Panc1 (cell line): Measurements from ENCODE around the gene FGF21. TPM values are rescaled to one million over a fixed set of nuclear protein-coding genes. Genes with fewer than 3 reads are reported as not detected.

Experiments
- ATAC-seq: fragments of 200-7000 bp; cut with Tn5 transposase; 2 replicates; pipeline ENCODE4 v1.9.1; 2020; ENCODE audit warnings: mild to moderate bottlenecking, moderate library complexity
- BruUV-seq: library from RNA; stranded (reverse); fragments of 400-500 nt; replicated peaks from 2 replicates; lab custom pipeline; 2021; lab: Mats Ljungman, UMichigan
- CTCF ChIA-PET: fragments of 300-600 bp; sonication (Branson Sonifier 250); formaldehyde crosslinking; loops from one replicate; lab custom pipeline; 2022; ENCODE audit warnings: antibody characterized with exemption; lab: Charles Lee
- POLR2A ChIA-PET: fragments of 300-600 bp; sonication (Branson Sonifier 250); formaldehyde crosslinking; loops from one replicate; lab custom pipeline; 2022; ENCODE audit warnings: antibody characterized with exemption; lab: Charles Lee
- DNase-seq: peaks from one replicate; pipeline ENCODE4 v3.0.0-alpha.2; 2010; ENCODE audit warnings: low read depth, low spot score
- H3K27ac ChIP-seq: 2 replicates; pipeline ENCODE4 v1.5.1; 2011; ENCODE audit warnings: mild to moderate bottlenecking, low read length, inconsistent platforms
- H3K27me3 ChIP-seq: fragments of 200-500 bp; sonication (Bioruptor generic); 2 replicates; pipeline ENCODE4 v1.6.0; 2014; ENCODE audit warnings: low read length, inconsistent platforms; ENCODE audit not compliant: control insufficient read depth, insufficient read depth
- H3K36me3 ChIP-seq: fragments of 200-500 bp; sonication (Bioruptor generic); 2 replicates; pipeline ENCODE4 v1.5.1; 2014; ENCODE audit warnings: inconsistent platforms, mild to moderate bottlenecking, low read length, moderate library complexity; ENCODE audit not compliant: control insufficient read depth, insufficient read depth
- H3K4me1 ChIP-seq: 2 replicates; pipeline ENCODE4 v1.5.1; 2011; ENCODE audit warnings: inconsistent platforms, mild to moderate bottlenecking, low read length, moderate library complexity; ENCODE audit not compliant: control insufficient read depth, insufficient read depth
- H3K4me3 ChIP-seq, 2 experiments: 2 replicates each; pipeline ENCODE4 v1.5.1; 2011 to 2012; ENCODE audit warnings: low read depth in 2 of 2, low read length in 2 of 2, mild to moderate bottlenecking in 2 of 2, inconsistent platforms in 1 of 2, moderate library complexity in 1 of 2
- H3K9me3 ChIP-seq: fragments of 200-500 bp; sonication (Bioruptor generic); 2 replicates; pipeline ENCODE4 v1.5.1; 2014; ENCODE audit warnings: low read depth, mild to moderate bottlenecking, inconsistent platforms, low read length, moderate library complexity; ENCODE audit not compliant: control insufficient read depth, insufficient read depth
- CTCF ChIP-seq: fragments of 450-650 bp; IDR thresholded peaks from 2 replicates; pipeline ENCODE4 v1.5.1; 2017; ENCODE audit warnings: mild to moderate bottlenecking
- POLR2AphosphoS5 ChIP-seq: IDR thresholded peaks from 2 replicates; pipeline ENCODE4 v1.6.1; 2012; ENCODE audit warnings: mild to moderate bottlenecking, low read depth, low read length, moderate library complexity
- REST ChIP-seq, 2 experiments: IDR thresholded peaks; 2 replicates each; pipeline ENCODE4 v1.6.1; 2011 to 2012; ENCODE audit warnings: low read depth in 2 of 2, control low read depth in 1 of 2, low read length in 1 of 2, mild to moderate bottlenecking in 1 of 2, moderate library complexity in 1 of 2; ENCODE audit not compliant: insufficient read depth in 1 of 2
- SIN3A ChIP-seq: IDR thresholded peaks from 2 replicates; pipeline ENCODE4 v1.6.1; 2012; ENCODE audit warnings: low read depth, mild to moderate bottlenecking, low read length, moderate library complexity, borderline replicate concordance; ENCODE audit not compliant: insufficient read depth
- TCF7L2 ChIP-seq: IDR thresholded peaks from 2 replicates; pipeline ENCODE4 v1.6.1; 2011; ENCODE audit warnings: mild to moderate bottlenecking, low read depth, low read length, inconsistent platforms
- in situ Hi-C: cut with HindIII; loops from 2 replicates; pipeline ENCODE4 v1.10.0; 2016; ENCODE audit warnings: low sequenced_read_pairs, low pct_unique_long_range_greater_than_20kb
- intact Hi-C: fragments of 100-400 bp; cut with micrococcal nuclease; formaldehyde crosslinking; loops from one replicate; pipeline ENCODE4 v1.10.0; 2022; ENCODE audit not compliant: unreplicated experiment
- total RNA-seq: library from RNA; stranded (reverse); gene quantifications from one replicate; pipeline ENCODE4 v1.2.1, GENCODE V29; 2021; ENCODE audit not compliant: unreplicated experiment

The FGF21 gene
- total RNA-seq, 1 experiment from 2014 or later, result not detected

DNA sequence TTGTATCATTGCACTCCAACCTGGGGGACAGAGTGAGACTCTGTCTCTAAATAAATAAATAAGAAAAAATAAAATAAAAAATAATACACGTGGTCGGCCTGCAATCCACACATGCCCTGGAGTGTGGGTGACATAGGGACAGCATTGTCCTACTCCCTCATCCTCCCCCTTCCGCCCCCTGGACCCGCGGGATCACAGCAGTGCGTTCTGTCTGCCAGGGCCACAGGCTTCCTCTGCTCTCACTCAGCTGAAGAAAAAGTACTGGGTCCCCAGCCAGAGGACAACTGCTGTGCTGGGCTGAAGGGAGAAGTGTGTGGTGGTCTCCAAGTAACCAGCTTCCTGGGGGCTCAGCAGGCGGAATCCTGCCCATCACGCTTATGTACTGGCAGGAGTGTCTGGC, 49.2 kb downstream of the FGF21 start:
- Histone ChIP-seq H3K27ac (no peak overlapping the region), H3K27me3 (no peaks in the 10 kb centered on the region), H3K4me1 (no peaks in the 10 kb centered on the region; the same call in 1 of the 2 replicates), H3K36me3 (no peaks in the 10 kb centered on the region), H3K9me3 (no peaks in the 10 kb centered on the region), H3K4me3 (no peak overlapping the region)
- intact Hi-C loops, result no loop called here
- ChIA-PET POLR2A (no interaction called here), CTCF (interaction anchor here (0.6 kb wide), 1 partner anchor 9 kb away, joined by 4 read pairs; no protein-coding TSS in a partner anchor)
- no peak for TF ChIP-seq CTCF
- no peak for TF ChIP-seq REST (IDR thresholded peaks at IDR 0.05; ENCODE audit: insufficient read depth in 1 of 2, low read depth in 2 of 2, low read length in 1 of 2)
- TF ChIP-seq TCF7L2, result no peak
- no peak for TF ChIP-seq SIN3A
- TF ChIP-seq POLR2AphosphoS5, result no peak
- in situ Hi-C loops, result no loop called here
- ATAC-seq, result no peak
- BruUV-seq, result no TSS peak
- DNase-seq, result no peak

- Histone ChIP-seq H3K9me3 (no peaks in the 10 kb centered on the region), H3K36me3 (no peaks in the 10 kb centered on the region; the same call in 1 of the 2 replicates), H3K27ac (no peak overlapping the region), H3K27me3 (no peaks in the 10 kb centered on the region), H3K4me1 (no peaks in the 10 kb centered on the region; the same call in 1 of the 2 replicates), H3K4me3 (no peak overlapping the region)
- ChIA-PET POLR2A (no interaction called here), CTCF (no interaction called here)
- ATAC-seq (no peak), DNase-seq (no peak)
- no TSS peak for BruUV-seq
- intact Hi-C loops, result no loop called here
- in situ Hi-C loops, result no loop called here
- TF ChIP-seq SIN3A, result no peak
- TF ChIP-seq POLR2AphosphoS5, result no peak
- TF ChIP-seq TCF7L2, result no peak
- TF ChIP-seq CTCF, result no peak
- TF ChIP-seq REST (IDR thresholded peaks at IDR 0.05; ENCODE audit: insufficient read depth in 1 of 2, low read depth in 2 of 2, low read length in 1 of 2), result no peak
Observed at GRCh38 chr19:48805452-48805851, 50.1 kb downstream of the FGF21 start.
